MV-4-11 (cell line): ENCODE results near the gene SLC35A4.
A peak's percentile ranks its signal among the peaks of the same experiment; 100 is the strongest.
"Not testable (repeated sequence)": the region's sequence is repeated elsewhere in the genome, so short reads cannot be mapped to it uniquely, and the experiment has no call there.

Source experiments
- DNase-seq: peaks from one replicate; lab custom pipeline; 2025; lab: John Stamatoyannopoulos, UW

SLC35A4 gene

GRCh38 chr5:140590861-140591260, 26.2 kb downstream of the SLC35A4 start:
- no peak for DNase-seq

GRCh38 chr5:140591747-140592372, 27.2 kb downstream of the SLC35A4 start:
- peak; percentile 86 for DNase-seq

- not testable (repeated sequence) for DNase-seq
Measured at GRCh38 chr5:140593070-140593469, 28.4 kb downstream of the SLC35A4 start.

- DNase-seq, result no peak
Measured at GRCh38 chr5:140594169-140594568, 29.5 kb downstream of the SLC35A4 start.

- DNase-seq, result peak; percentile 94
Measured at GRCh38 chr5:140595538-140596300, 31.1 kb downstream of the SLC35A4 start.

GRCh38 chr5:140596321-140596741, 31.7 kb downstream of the SLC35A4 start:
- no peak for DNase-seq

- no peak for DNase-seq
Measured at GRCh38 chr5:140598836-140599235, 34.2 kb downstream of the SLC35A4 start.

GRCh38 chr5:140600096-140600495, 35.5 kb downstream of the SLC35A4 start:
- DNase-seq, result no peak

- peak; percentile 74 for DNase-seq
Measured at GRCh38 chr5:140602147-140602546, 37.5 kb downstream of the SLC35A4 start.

GRCh38 chr5:140603446-140603698, 38.7 kb downstream of the SLC35A4 start:
- DNase-seq, result not testable (repeated sequence)

GRCh38 chr5:140603734-140604133, 39.1 kb downstream of the SLC35A4 start:
- DNase-seq, result no peak

- no peak for DNase-seq
Measured at GRCh38 chr5:140605879-140606278, 41.3 kb downstream of the SLC35A4 start.

- peak; percentile 43 for DNase-seq
Measured at GRCh38 chr5:140607031-140607430, 42.4 kb downstream of the SLC35A4 start.

GRCh38 chr5:140608722-140609121, 44.1 kb downstream of the SLC35A4 start:
- peak; percentile 62 for DNase-seq

GRCh38 chr5:140609126-140609525, 44.5 kb downstream of the SLC35A4 start:
- peak; percentile 76 for DNase-seq

GRCh38 chr5:140611020-140611521, 46.4 kb downstream of the SLC35A4 start:
- no peak for DNase-seq
